Measurements from ENCODE around the gene TLK2.
"Not testable (repeated sequence)": the region's sequence is repeated elsewhere in the genome, so short reads cannot be mapped to it uniquely, and the experiment has no call there.

TLK2 gene

DNA sequence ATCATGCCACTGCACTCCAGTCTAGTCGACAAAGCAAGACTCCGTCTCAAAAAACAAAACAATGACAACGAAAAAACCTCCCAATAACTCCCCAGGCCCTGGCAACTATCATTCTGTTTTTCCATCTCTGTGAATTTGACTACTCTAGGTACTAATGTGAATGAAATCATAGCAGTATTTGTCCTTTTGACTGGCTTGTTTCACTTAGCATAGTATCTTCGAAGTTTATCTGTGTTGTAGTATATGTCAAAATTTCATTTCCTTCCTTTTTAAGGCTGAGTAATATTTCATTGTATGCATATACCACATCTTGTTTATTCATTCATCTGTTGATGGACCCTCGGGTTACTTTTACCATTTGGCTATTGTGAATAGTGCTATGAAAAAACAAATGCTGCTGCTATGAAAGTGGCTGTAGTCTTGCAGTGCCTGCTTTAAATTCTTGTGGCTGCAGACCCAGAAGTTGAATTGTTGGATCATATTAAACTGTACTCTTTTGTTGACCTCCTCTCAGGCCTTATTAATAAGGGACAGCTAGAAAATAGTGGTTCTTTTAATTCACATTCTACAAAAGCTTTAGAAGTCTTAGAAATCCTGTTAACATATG is 14.5 kb downstream of the TLK2 start:
- H3K4me3 ChIP-seq (ENCODE audit: low read depth, low read length); H3K27me3 ChIP-seq (ENCODE audit: control insufficient read depth, insufficient read depth, low read length); H3K9me3 ChIP-seq (ENCODE audit: control insufficient read depth, insufficient read depth, low read depth, low read length); H3K27ac ChIP-seq (ENCODE audit: low read depth, low read length); H3K4me1 ChIP-seq (ENCODE audit: control insufficient read depth, insufficient read depth, low read length); H3K36me3 ChIP-seq (ENCODE audit: control insufficient read depth, insufficient read depth, low read length); H3K9ac ChIP-seq (ENCODE audit: low read length): not testable (repeated sequence)

DNA sequence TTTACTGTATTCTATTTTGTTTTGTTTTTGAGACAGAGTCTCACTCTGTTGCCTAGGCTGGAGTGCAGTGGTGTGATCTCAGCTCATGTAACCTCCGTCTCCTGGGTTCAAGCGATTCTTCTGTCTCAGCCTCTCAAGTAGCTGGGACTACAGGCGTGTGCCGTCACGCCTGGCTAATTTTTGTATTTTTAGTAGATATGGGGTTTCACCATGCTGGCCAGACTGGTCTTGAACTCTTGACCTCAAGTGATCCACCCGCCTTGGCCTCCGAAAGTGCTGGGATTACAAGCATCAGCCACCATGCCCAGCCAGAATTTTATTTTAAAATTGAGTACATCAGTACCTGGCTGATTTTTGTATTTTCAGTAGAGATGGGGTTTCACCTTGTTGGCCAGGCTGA is 15.4 kb downstream of the TLK2 start:
- H3K36me3 ChIP-seq (ENCODE audit: control insufficient read depth, insufficient read depth, low read length); H3K27me3 ChIP-seq (ENCODE audit: control insufficient read depth, insufficient read depth, low read length); H3K4me3 ChIP-seq (ENCODE audit: low read depth, low read length); H3K9me3 ChIP-seq (ENCODE audit: control insufficient read depth, insufficient read depth, low read depth, low read length); H3K9ac ChIP-seq (ENCODE audit: low read length); H3K27ac ChIP-seq (ENCODE audit: low read depth, low read length); H3K4me1 ChIP-seq (ENCODE audit: control insufficient read depth, insufficient read depth, low read length): not testable (repeated sequence)

DNA sequence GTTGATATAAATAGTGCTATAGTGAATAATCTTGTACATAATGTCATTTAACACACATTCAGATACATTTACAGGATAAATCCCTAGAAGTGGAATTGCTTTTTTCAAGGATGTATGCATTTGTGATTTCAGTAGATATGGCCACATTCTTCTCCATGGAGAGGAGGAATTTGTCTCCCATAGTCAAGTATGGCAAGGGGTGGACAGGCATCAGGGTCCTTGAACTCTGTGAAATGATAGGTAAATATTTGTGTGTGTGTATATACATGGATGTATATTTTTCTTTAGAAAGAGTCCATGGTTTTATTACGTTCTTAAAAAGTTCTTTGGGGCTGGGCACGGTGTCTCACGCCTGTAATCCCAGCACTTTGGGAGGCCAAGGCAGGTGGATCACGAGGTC is 17.7 kb downstream of the TLK2 start:
- not testable (repeated sequence) for H3K4me1 ChIP-seq (ENCODE audit: control insufficient read depth, insufficient read depth, low read length); H3K36me3 ChIP-seq (ENCODE audit: control insufficient read depth, insufficient read depth, low read length); H3K27me3 ChIP-seq (ENCODE audit: control insufficient read depth, insufficient read depth, low read length); H3K27ac ChIP-seq (ENCODE audit: low read depth, low read length); H3K4me3 ChIP-seq (ENCODE audit: low read depth, low read length); H3K9ac ChIP-seq (ENCODE audit: low read length); H3K9me3 ChIP-seq (ENCODE audit: control insufficient read depth, insufficient read depth, low read depth, low read length)

DNA sequence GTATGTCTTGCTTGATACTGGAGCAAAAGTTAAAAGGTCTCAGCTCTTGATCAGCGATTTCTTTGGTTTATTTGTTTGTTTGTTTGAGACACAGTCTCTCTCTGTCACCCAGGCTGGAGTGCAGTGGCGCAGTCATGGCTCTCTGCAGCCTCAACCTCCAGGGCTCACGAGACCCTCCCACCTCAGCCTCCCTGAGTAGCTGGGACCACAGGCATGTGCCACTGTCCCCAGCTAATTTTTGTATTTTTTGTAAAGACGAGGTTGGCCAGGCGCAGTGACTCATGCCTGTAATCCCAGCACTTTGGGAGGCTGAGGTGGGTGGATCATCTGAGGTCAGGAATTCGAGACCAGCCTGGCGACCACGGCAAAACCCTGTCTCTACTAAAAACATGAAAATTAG is 20.2 kb downstream of the TLK2 start:
- H3K27me3 ChIP-seq (ENCODE audit: control insufficient read depth, insufficient read depth, low read length); H3K36me3 ChIP-seq (ENCODE audit: control insufficient read depth, insufficient read depth, low read length); H3K9me3 ChIP-seq (ENCODE audit: control insufficient read depth, insufficient read depth, low read depth, low read length); H3K4me3 ChIP-seq (ENCODE audit: low read depth, low read length); H3K4me1 ChIP-seq (ENCODE audit: control insufficient read depth, insufficient read depth, low read length); H3K27ac ChIP-seq (ENCODE audit: low read depth, low read length); H3K9ac ChIP-seq (ENCODE audit: low read length): not testable (repeated sequence)

DNA sequence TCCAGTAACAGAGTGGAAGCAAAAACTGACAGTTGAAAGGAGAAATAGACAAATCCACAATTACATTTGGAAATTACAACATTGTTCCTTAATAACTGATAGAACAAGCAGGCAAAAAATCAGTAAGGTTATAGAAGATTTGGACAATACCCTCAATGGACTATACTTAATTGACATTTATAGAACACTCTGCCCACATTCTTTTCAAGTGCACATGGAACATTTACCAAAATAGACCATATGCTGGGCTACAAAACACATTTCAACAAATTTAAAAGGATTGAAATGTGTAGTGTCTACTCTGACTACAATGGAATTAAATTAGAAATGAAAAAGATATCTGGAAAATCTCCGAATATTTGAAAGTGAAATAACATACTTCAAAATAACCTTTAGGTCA is 21.8 kb downstream of the TLK2 start:
- H3K4me3 ChIP-seq (ENCODE audit: low read depth, low read length); H3K36me3 ChIP-seq (ENCODE audit: control insufficient read depth, insufficient read depth, low read length): not testable (repeated sequence)

DNA sequence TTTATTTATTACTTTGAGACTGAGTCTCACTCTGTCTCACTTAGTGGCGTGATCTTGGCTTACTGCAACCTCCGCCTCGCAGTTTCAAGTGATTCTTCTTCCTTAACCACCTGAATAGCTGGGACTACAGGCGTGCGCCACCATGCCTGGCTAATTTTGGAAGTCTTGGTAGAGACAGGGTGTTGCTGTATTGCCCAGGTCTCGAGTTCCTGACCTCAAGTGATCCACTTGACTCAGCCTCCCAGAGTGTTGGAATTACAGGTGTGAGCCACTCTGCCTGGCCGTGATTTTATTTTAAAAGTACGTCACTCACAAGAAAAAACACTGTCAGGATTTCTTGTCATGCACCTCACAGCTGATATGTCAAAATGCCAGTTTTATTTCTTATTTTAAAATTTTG is 26.2 kb downstream of the TLK2 start:
- H3K4me3 ChIP-seq (ENCODE audit: low read depth, low read length); H3K4me1 ChIP-seq (ENCODE audit: control insufficient read depth, insufficient read depth, low read length); H3K9ac ChIP-seq (ENCODE audit: low read length); H3K36me3 ChIP-seq (ENCODE audit: control insufficient read depth, insufficient read depth, low read length); H3K27ac ChIP-seq (ENCODE audit: low read depth, low read length); H3K27me3 ChIP-seq (ENCODE audit: control insufficient read depth, insufficient read depth, low read length); H3K9me3 ChIP-seq (ENCODE audit: control insufficient read depth, insufficient read depth, low read depth, low read length): not testable (repeated sequence)

More for the DNA sequence above, 21.8 kb downstream of the TLK2 start:
- H3K27me3 ChIP-seq (ENCODE audit: control insufficient read depth, insufficient read depth, low read length); H3K9me3 ChIP-seq (ENCODE audit: control insufficient read depth, insufficient read depth, low read depth, low read length); H3K9ac ChIP-seq (ENCODE audit: low read length); H3K4me1 ChIP-seq (ENCODE audit: control insufficient read depth, insufficient read depth, low read length); H3K27ac ChIP-seq (ENCODE audit: low read depth, low read length): not testable (repeated sequence)

DNA sequence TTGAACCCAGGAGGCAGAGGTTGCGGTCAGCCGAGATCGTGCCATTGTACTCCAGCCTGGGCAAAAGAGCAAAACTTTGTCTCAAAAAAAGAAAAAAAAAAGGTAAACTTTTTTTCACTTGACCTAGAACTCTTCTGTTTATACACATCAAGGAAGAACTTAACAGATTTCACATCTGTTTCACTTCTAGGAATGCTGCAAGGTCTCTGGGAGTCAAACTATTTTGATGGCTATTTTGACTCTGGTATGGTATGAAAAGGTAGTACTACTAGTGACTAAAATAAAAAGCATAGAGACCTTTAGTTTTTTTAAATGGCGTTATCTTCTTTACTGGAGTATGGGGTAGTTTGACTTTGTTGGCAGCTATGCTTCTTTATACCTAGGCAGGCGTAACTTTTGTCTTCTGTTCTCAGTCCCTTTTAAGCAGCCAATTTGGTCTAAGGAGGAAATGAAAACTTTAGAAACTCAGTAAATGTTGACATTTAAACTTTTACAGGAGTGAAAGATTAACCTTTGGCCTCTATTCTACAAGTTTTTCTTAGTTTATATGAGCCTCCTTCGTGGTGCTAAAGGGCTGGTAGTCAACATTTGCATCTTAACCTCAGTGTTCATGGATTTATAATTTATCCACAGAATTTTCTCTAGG is 28.7 kb downstream of the TLK2 start:
- H3K4me3 ChIP-seq (ENCODE audit: low read depth, low read length); H3K27ac ChIP-seq (ENCODE audit: low read depth, low read length); H3K36me3 ChIP-seq (ENCODE audit: control insufficient read depth, insufficient read depth, low read length); H3K4me1 ChIP-seq (ENCODE audit: control insufficient read depth, insufficient read depth, low read length); H3K9me3 ChIP-seq (ENCODE audit: control insufficient read depth, insufficient read depth, low read depth, low read length); H3K27me3 ChIP-seq (ENCODE audit: control insufficient read depth, insufficient read depth, low read length); H3K9ac ChIP-seq (ENCODE audit: low read length): not testable (repeated sequence)

DNA sequence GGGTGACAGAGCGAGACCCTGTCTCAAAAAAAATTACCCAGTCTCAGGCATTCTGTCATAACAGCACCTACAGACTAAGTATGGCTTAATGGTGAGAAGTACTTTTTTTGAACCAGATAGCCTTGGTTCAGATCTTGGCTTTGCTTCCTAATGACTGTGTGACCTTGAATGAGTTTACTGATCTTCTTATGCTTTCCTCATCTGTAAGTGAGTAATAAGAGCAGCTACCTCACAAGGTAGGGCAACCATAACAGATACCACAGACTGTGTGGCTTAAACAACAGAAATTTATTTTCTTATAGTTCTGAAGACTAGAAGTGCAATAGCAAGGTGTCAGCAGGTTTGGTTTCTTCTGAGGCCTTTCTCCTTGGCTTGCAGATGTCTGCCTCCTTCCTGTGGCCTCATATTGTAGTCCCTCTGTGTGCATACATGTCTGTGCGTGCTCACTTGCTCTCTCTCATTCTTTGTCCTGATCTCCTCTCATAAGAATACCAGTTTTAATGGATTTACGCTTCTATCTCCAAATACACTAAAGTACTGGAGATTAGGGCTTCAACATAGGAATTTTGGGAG is 31.7 kb downstream of the TLK2 start:
- not testable (repeated sequence) for H3K27ac ChIP-seq (ENCODE audit: low read depth, low read length); H3K9ac ChIP-seq (ENCODE audit: low read length); H3K4me3 ChIP-seq (ENCODE audit: low read depth, low read length); H3K36me3 ChIP-seq (ENCODE audit: control insufficient read depth, insufficient read depth, low read length); H3K27me3 ChIP-seq (ENCODE audit: control insufficient read depth, insufficient read depth, low read length); H3K9me3 ChIP-seq (ENCODE audit: control insufficient read depth, insufficient read depth, low read depth, low read length); H3K4me1 ChIP-seq (ENCODE audit: control insufficient read depth, insufficient read depth, low read length)

DNA sequence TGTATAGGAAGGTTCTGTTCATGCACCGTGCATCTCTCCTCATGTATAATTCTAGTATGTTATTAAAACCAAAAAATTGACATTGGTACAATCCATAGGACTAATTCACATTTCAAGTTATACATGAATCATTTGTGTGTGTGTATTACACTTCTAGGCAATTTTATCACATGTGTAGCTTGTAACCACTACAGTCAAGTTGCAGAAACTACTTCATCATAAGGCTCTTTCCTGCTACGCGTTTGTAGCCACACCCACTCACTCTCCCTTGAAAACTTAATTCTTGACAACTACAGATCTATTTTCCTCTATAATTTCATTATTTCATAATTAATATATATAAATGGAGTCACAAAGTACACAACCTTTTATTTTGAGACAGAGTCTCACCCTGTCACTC is 32.4 kb downstream of the TLK2 start:
- not testable (repeated sequence) for H3K36me3 ChIP-seq (ENCODE audit: control insufficient read depth, insufficient read depth, low read length); H3K27me3 ChIP-seq (ENCODE audit: control insufficient read depth, insufficient read depth, low read length); H3K9me3 ChIP-seq (ENCODE audit: control insufficient read depth, insufficient read depth, low read depth, low read length); H3K9ac ChIP-seq (ENCODE audit: low read length); H3K27ac ChIP-seq (ENCODE audit: low read depth, low read length); H3K4me3 ChIP-seq (ENCODE audit: low read depth, low read length); H3K4me1 ChIP-seq (ENCODE audit: control insufficient read depth, insufficient read depth, low read length)

DNA sequence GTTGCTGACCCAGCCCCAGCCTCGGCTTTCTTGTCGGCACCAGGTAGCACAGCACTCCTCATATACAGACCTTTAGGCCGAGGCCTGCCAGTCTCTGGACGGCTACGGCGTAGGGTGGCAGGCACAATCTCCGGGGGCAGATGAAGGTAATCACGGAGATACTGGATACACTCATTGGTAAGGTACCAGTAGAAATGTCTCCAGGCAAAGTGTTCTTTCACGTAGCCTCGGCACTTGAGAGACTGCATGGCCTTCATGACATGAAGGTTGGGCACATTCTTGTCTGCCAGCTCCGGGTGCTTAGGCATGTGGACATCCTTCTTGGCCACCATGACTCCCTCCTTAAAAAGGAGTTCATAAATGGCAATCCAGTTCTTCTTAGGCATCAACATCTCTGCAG is 37.8 kb downstream of the TLK2 start:
- H3K27ac ChIP-seq (ENCODE audit: low read depth, low read length); H3K27me3 ChIP-seq (ENCODE audit: control insufficient read depth, insufficient read depth, low read length); H3K36me3 ChIP-seq (ENCODE audit: control insufficient read depth, insufficient read depth, low read length); H3K4me1 ChIP-seq (ENCODE audit: control insufficient read depth, insufficient read depth, low read length); H3K9me3 ChIP-seq (ENCODE audit: control insufficient read depth, insufficient read depth, low read depth, low read length); H3K9ac ChIP-seq (ENCODE audit: low read length); H3K4me3 ChIP-seq (ENCODE audit: low read depth, low read length): not testable (repeated sequence)

DNA sequence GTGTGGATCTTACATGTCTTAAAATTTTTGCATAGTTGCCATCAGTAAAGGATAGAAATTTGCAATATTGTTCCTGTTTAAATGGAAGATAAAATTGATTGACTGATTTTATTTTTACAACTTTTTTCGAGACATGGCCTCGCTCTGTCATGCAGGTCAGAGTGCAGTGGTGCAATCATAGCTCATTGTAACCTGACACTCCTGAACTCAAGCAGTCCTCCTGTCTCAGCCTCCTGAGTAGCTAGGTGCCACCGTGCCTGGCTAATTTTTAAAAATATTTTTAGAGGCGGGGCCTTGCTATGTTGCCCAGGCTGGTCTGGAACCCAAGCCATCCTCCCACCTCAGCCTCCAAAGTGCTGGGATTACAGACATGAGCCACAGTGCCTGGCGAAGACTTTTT is 42.7 kb downstream of the TLK2 start:
- not testable (repeated sequence) for H3K27me3 ChIP-seq (ENCODE audit: control insufficient read depth, insufficient read depth, low read length); H3K4me1 ChIP-seq (ENCODE audit: control insufficient read depth, insufficient read depth, low read length); H3K4me3 ChIP-seq (ENCODE audit: low read depth, low read length); H3K9me3 ChIP-seq (ENCODE audit: control insufficient read depth, insufficient read depth, low read depth, low read length); H3K9ac ChIP-seq (ENCODE audit: low read length); H3K27ac ChIP-seq (ENCODE audit: low read depth, low read length)
- H3K36me3 ChIP-seq (ENCODE audit: control insufficient read depth, insufficient read depth, low read length): peaks cover 15% of the 10 kb centered on the region

DNA sequence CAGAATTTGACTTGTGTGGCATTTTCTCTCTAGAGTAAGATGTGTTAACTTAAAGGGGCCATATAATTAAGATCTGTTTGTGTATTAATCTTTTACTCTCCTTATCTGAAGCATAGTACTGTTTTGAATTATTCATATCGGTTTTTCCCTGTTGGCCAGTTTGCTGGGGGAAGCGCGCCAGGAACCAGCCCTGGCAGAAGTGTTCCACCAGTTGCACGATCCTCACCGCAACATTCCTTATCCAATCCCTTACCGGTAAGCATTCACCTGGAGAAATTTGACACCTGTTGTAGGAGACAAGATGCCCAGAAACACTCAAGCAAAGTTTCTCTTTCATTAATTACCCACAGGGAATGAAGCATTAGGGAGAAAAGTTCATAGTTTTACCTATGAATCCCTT is 45.5 kb downstream of the TLK2 start:
- peaks cover 18% of the 10 kb centered on the region for H3K36me3 ChIP-seq (ENCODE audit: control insufficient read depth, insufficient read depth, low read length)
- not testable (repeated sequence) for H3K4me3 ChIP-seq (ENCODE audit: low read depth, low read length); H3K27ac ChIP-seq (ENCODE audit: low read depth, low read length); H3K4me1 ChIP-seq (ENCODE audit: control insufficient read depth, insufficient read depth, low read length); H3K9me3 ChIP-seq (ENCODE audit: control insufficient read depth, insufficient read depth, low read depth, low read length); H3K9ac ChIP-seq (ENCODE audit: low read length); H3K27me3 ChIP-seq (ENCODE audit: control insufficient read depth, insufficient read depth, low read length)

All from HUES6 (cell line).